Left cardiac atrium (tissue), 4 donors: ENCODE data around the gene MTA1. TPM values are rescaled to one million over a fixed set of nuclear protein-coding genes. Genes with fewer than 3 reads are reported as not detected.

Source experiments
- ATAC-seq, 2 donors: fragments of 200-7000 bp; cut with Tn5 transposase; one replicate each; pipeline ENCODE4 v1.9.1; 2020; ENCODE audit warnings: mild to moderate bottlenecking in 2 of 2, moderate library complexity in 2 of 2
- DNase-seq: peaks from one replicate; pipeline ENCODE4 v3.0.0-alpha.2; 2020
- intact Hi-C, 2 donors: fragments of 100-400 bp; cut with DNase I; formaldehyde crosslinking; loops; one replicate each; pipeline versions ENCODE4 v1.14.1 to v1.15.1; 2022 to 2023
- total RNA-seq, 2 donors: library from RNA; stranded (reverse); fragmentation: NEBNext Ultra II Directional; extraction: Animal tissue kit (Norgen Biotek cat#: 25700); gene quantifications; one replicate each; pipeline ENCODE4 v1.2.1, GENCODE V29; 2021
- donor health status: DM: no; HTN: yes; CAD: no.
- donor health status: DM: no; HTN: yes; CAD: no; lungs with severe emphysema.
- donor health status: DM: yes; HTN: yes; CAD: no.
- donor health status: Dilated cardiomyopathy.

Gene MTA1
- total RNA-seq, 2 donors from 2014 or later: 99.5 to 115 TPM

DNA sequence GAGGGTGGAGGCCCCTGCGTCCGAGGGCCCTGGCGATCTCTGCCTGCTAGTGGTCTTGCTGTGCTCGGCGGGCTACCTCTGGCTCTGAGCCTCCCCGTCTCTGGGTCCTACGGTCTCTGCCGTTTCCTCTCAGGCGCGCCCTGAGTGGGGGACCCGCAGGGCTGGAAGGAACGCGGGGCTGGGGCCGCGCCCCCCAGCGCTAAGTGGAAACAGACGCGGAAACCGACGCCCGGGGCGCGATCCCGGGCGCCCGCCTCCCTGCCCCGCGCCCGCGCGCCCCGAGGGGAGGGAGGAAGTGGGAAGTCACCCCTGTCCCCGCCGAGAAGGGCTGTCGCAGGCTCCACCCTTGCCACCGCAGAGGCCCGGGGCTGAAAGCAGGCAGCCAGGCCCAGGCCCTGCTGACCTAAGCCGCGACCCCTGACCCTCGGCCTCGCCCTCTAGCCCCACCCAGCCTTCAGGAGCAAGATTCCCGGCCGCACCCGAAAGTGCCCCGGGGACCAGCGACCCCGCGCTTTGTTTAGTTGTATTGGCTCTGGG, 67.9 kb downstream of the MTA1 start:
- intact Hi-C loops: no loop called here
- ATAC-seq (no peak), DNase-seq (peak; percentile 70)

DNA sequence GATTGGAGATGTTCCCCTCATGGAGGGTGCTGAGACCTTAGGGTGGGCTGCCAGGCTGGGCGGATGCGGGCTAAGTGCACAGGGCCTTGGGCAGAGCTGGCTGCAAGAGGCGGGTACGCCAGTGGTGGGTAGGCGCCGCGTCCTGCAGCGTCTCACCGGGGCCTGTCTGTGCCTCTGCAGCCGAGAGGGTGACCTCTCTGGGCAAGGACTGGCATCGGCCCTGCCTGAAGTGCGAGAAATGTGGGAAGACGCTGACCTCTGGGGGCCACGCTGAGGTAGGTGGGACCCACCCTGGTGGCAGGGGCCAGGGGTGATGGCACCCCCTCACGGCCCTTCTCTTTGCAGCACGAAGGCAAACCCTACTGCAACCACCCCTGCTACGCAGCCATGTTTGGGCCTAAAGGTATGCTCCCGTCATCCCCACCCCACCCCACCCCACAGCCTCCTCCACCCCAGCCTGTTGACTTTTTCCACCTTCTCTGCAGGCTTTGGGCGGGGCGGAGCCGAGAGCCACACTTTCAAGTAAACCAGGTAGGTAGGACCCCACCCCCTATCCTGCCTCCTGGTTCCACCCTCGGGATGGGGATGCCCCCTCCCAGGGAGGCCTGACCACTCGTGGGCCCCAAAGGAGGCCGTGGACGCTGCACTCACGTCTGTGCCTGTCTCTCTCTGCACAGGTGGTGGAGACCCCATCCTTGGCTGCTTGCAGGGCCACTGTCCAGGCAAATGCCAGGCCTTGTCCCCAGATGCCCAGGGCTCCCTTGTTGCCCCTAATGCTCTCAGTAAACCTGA, 68.6 kb downstream of the MTA1 start:
- intact Hi-C loops: loop anchor here in 1 of 2 donors (2.0 kb wide), 1 partner anchor 39 kb away; no protein-coding TSS in a partner anchor
- ATAC-seq: no peak
- peak; percentile 32 for DNase-seq

DNA sequence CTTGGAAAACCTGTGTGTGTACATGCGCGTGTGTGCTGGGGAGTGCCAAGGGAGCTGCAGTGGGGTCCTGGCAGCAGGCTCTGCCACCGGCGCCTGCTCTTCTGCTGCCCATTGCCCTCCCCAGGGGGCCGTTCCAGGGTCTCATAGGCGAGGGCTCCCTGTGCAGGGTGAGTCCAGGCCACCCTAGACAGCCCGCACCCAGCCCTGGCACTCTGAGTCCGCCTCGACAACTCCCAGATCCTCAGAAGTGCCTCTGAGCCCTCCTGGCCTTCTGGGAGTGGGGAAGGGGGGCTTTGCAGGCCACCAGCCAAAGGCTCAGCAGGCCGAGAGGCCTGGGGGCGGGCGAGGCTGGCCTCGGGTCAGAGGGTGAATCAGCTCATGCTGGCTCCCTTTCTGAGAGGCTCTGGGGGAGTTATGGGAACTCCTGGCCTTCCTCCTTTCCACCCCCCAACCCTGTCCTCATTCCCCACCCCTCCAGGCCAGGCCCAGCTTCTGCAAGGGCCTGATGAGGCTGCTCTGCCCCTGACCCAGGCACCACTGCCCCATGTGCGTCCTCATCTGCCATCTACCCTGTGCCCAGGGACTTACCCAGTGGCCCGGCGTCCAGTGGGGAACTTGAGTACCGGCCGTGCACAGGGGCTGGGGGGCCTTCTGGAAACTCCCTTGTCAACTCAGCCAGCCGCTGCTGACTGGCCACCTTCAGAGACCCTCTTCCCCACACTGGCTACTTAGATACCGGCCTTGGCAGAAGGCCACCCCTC, 69.3 kb downstream of the MTA1 start:
- DNase-seq: peak; percentile 46
- intact Hi-C loops: loop anchor here in 1 of 2 donors (2.0 kb wide), 1 partner anchor 40 kb away; no protein-coding TSS in a partner anchor

DNA sequence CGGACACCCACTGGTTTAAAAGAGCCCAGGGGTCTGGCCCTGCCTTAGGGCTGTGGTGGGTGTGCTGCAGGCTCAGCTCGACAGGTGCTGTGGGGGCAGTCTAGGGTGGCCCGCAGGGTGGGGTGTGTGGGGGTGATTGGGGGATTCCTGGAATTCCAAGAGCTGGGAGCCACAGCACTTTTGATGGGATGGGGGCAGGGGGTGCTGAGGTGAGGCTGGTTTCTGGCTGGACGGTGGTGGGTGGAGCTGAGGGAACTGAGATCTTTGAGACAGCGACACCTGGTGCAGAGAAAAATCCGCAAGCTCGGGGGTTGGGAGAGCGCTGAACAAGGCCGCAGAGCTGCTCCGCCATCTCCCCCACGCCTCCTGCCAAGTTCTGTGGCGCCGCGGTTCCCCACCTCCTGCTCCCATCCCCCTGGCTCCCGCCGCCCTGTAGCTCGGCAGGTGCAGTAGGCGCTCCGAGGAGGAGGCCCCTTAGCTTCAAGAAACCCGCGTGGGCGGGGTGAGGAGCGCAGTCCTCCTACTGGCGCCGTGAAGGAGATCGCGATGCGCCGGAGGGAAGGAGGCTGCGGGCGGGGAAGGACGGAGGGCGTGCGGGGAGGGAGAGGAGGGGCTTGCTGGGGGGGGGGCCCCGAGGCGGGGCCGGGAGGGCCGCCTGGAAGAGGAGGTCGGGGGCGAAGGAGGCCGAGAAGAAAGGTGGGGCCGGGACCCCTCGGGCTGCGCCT, 70.1 kb downstream of the MTA1 start:
- ATAC-seq (peak; percentile 5 to 24), DNase-seq (peak; percentile 86)
- intact Hi-C loops: loop anchor here in 1 of 2 donors (1.0 to 2.0 kb wide), 2 partner anchors 41 to 119 kb away; no protein-coding TSS in a partner anchor

More for the DNA sequence above, 69.3 kb downstream of the MTA1 start:
- ATAC-seq: no peak

DNA sequence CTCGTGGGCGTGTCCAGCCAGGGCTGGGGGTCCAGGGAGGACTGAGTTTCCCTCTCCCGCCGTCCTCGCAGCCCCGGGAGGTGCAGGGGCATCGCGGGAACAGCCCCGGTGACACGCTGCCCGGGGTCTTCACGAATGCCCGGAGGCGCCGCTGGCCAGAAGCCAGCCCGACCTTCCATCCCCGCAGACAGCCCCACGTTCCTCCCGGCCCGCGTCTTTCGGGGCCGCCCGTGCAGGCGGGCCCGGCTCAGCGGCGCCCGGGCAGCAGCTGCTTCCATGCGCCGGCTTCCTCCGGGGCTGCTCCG, 70.6 kb downstream of the MTA1 start:
- DNase-seq (peak; percentile 64), ATAC-seq (no peak)
- intact Hi-C loops: loop anchor here in 1 of 2 donors (1.0 kb wide), 1 partner anchor 120 kb away; no protein-coding TSS in a partner anchor

DNA sequence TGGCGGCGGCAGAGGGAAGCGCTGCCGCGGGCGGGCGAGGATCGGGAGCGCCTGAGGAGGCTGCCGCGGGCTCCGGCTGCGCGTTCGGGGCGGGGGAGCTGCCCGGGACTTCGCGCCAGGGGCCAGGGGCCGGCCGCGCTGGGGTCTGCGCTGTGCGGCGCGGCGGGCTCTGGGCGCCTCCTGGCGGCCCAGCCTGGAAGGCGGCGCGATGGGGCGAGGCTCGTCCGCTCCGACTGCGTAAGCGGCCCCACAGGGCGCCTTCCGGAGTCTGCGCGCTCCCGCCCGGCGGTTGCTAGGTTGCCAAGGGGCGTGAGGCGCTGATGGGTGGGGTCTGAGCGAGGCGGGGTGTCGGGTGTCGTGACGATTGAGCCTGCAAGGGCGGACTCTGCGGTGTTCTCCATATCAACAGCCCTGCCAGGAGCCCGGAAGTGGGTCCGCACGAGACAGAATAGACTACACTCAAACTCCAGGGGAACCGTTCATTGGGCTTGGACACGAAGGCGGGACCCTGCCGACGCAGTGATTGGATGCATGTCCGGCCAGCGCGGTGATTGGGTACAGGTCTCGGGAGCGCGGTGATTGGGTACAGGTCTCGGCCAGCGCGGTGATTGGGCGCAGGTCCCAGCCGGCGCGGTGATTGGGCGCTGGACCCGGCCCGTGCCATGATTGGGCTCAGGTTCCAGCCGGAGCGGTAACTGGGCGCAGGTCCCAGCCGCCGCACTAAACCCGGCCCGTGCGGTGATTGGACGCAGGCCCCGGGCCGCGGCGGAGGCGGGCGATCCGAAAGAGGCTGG, 71.1 kb downstream of the MTA1 start, which contains the start of gene TEDC1:
Gene TEDC1, plus strand, starts transcription at position 675 of the 794 bp plus-strand sequence. CDS start 130 bp downstream, outside the sequence.
- DNase-seq (peak; percentile 100), ATAC-seq (peak; percentile 79)
- intact Hi-C loops: loop anchor here in 1 of 2 donors (1.0 kb wide), 1 partner anchor 120 kb away; no protein-coding TSS in a partner anchor

DNA sequence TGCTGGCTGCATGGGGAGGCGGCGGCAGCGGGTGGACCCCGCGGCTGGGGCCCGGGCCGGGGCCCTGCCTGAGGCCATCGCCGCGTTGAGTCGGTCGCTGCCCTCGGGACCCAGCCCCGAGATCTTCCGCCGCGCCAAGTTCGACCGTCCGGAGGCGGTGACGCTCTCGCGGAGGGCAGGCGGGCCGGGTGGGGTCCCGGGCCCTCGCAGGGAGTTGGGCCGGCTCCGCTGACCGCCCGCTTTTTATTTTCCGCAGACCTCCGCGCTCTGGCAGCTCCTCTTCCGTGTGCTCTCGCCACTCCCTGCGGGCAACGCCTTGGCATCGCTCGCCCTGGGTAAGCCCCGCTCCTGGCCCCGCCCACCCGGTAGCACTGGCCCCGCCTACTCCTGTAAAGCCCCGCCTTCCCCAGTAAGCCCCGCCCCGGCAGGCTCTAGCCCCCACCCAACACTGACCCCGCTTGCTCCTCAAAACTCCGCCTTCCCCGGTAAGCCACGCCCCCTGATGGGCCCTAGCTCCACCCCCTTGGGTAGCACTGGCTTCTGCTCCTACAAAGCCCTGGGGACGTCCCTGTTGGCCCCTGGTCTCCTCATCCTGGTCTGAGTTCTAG, 71.8 kb downstream of the MTA1 start:
- intact Hi-C loops: no loop called here
- DNase-seq (peak; percentile 78), ATAC-seq (peak in 1 of 2 donors; percentile 20)

DNA sequence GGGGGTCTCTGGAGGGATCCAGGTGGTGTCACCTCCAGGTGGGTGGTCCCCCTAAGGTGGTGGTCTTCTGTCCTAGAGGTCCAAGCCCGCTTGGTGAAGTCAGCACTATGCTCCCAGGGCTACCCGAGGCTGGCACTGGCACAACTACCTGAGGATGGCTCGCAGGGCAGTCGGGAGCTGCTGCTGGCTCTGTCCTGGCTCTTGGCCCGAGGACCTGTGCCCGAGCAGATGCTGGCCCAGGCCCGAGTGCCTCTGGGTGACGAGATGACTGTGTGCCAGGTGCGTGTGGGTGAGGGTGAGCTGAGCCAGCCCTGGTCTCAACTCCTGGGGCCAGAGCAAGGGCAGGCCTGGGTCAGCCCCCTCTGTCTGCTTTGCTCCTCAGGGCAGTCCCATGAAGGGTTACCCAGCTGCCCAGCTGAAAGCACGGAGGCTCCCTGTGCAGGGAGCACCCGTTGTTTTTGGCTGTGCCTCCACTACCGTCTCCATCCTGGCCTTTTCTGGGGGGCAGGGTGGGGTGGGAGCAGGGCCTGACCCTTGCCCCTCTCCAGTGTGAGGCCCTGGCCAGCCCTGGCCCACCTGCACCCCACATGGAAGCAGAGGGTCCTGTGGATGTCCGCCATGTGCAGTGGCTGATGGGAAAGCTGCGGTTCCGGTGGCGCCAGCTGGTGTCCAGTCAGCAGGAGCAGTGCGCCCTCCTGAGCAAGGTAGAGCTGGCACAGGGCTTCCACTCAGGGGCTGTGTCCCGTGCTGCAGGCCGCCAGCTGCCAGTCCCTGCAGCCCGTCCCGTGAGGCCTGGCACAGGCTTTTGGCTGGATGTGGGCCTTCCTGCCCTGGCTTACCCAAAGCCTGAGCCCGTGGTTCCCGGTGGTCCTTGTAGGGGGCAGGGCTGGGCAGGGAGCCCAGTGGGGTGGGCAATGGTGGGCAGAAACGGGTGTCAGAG, 72.7 kb downstream of the MTA1 start:
- ATAC-seq: no peak
- DNase-seq: peak; percentile 60
- intact Hi-C loops: no loop called here

DNA sequence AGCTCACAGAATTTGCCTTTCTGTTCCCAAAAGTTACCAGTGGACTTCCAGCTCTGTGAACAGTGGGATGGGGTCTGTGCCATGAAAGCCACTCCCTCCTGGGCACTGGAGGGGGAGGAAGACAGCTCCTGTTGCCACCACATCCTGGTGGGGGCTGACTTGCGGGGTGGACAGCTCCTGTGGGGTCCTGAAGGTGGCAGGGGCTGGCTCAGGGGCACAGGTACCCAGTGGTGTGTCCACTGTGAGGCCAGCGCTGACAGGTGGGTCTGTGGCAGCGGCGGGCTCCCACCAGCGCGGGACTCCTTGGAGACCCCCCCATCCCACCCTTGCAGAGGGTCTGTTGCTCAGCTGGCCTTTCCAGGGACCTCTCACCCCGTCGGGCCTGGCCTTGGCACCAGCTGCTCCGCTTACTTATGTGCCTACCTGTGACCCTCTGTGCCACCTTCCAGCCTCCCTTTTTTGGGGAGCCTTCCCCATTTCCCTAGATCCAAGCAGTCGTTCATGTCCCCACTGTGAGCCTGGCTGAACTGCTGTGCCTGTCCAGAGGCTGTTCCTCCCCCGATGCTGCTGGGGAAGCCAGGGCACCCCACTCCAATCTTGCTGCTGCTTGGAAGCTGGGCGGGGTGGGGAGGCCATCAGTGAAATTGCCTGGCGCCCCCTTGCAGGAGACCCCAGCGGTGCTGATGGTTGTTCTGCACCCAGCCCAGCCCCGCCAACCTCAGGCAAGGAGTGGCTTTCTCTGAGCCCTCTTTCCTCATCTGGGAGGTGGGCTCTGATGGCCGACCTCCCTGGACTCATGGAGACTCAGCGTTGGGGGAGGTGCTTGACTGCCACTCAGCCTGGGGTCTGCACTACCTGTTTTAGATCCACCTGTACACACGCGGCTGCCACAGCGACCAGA, 73.6 kb downstream of the MTA1 start:
- DNase-seq (peak; percentile 34), ATAC-seq (no peak)
- intact Hi-C loops: no loop called here

DNA sequence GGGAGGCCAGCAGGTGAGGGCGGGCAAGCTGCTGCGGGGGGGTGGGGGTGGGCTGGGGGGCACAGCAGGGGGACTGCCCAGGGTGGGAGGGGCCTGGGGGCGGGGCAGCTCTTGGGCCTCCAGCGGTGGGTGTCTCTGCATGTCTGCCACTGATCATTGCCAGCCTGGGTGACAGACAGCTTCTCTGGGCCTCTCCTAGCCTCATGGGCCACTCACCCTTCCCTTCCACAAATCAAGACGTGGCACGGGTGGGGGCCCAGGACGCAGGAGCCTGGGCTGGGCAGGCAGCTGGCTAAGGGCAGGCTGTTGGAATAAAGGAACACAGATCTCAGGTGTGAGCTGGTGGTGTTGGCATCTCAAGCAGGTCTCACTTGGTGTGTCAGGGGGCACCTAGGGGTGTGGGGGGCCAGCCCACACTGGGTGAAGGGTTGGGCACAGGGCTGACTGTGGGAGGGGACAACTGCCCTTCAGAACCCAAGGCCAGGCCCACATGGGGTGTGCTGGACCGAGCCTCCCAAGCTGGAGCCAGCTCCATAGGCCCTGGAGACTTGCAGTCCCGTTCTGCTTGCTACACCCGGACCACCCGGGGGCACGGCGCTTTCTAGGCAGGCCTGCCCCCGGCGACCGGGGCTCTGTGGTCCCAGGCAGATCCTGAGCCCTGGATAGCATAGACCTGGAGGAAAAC, 74.4 kb downstream of the MTA1 start:
- DNase-seq: peak; percentile 22
- ATAC-seq: no peak
- intact Hi-C loops: no loop called here

DNA sequence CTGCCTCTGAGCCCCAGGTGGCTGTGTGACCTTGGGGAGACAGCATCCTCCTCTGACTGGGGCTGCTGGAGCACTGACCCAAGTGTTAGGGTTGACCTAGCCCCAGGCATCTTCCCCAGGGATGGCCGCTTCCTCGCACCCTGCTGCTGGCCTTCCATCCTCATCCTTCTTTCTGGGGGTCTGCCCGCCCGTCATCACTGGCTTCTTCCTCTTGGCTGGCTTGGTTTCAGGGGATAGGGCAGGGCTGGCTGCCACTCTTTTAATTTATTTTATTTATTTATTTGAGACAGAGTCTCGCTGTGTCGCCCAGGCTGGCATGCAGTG, 74.9 kb downstream of the MTA1 start:
- DNase-seq (no peak), ATAC-seq (no peak)
- intact Hi-C loops: no loop called here

DNA sequence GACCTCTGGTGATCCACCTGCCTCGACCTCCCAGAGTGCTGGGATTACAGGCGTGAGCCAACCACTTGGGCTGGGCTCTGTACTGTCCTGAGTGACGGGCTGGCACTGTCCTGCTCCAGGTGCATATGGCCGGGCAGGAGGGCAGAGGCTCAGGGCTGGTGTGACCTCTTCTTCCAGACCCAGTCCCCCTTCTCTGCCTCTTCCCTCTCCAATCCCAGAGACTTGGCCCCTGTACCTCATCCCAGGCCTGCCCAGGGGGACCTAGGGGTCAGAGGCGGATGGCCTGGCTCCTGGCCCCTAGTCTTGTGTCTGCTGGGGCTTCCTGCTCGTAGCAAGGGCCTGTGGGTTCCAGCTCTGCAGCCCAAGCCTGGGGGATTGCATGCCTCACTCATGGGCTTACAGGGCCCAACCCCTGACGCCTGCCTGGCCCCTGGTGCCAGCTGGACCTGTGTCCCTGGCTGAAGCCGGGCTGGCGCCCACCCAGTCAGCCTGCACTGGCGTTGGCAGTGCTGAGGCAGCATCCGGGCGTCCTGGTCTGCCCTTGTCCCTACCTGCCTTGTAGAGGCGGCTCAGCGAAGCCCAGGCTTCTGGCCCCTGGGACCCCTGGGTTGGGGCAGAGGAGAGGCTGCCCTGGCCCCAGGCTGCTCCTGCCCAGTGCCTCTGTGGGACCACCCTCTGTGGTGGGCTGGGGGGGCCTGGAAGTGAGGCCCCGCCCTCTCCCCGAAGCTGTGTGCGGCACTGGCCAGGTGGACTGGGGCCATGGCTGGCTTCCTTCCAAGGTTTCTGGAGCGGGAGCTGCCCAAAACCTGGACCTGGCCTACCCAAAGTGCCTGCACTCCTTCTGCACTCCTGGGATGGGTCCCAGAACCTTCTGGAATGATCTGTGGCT, 75.7 kb downstream of the MTA1 start:
- DNase-seq (peak; percentile 28), ATAC-seq (no peak)
- intact Hi-C loops: no loop called here

DNA sequence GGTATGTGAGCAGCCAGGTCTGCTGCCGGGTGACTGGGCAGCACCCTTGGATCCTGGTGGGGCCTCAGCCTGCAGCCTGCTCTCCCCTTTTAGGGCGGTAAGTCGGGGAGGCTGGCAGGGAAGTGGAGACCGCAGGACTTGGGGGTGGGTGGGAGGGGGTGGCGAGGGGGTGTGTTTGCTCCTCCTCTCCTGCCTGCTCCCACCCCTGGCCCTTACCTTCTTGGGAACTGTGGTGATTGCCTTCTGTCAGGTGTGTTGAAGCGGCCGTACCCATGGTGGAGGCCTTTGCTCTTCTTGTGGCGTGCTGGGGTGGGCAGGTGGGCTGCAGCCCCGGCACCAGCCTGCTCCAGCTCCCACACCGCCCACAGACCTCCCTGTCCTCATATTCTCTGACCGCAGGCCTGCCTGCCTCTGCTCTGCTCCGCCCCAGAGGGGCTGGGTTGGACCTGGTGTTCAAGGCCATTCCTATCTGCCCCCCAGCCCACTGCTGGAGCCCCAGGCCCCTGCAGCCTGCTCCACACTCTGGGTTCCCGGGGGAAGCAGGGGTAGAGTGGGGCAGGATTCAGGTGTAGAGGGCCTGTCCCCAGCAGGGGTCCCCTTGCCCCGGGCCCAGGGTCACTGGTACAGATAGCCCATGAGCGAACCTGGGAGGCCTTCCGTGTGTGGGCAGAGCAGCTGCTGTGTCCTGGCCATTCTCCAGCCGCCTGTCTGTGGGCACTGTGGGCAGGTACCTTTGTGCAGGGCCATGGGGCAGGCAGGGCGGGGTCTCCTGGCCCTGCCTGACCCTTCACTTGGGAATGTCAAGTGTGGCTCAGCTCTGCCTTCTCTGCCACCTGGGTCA, 76.6 kb downstream of the MTA1 start:
- no peak for ATAC-seq

More for the DNA sequence above, 76.6 kb downstream of the MTA1 start:
- peak; percentile 22 for DNase-seq
- intact Hi-C loops: no loop called here
